ENCODE data around the gene KIF20A. TPM values are rescaled to one million over a fixed set of nuclear protein-coding genes. Genes with fewer than 3 reads are reported as not detected.

The KIF20A gene
- total RNA-seq, 1 experiment from 2014 or later, result 74.2 TPM

GRCh38 chr5:138234651-138235050 is 55.7 kb downstream of the KIF20A start:
- H3K27me3 ChIP-seq (ENCODE audit: insufficient read depth, low read length), result 0 out of 2 replicates have a peak, but pooled peaks cover 3% of the 10 kb centered on the region
- H3K4me2 ChIP-seq (ENCODE audit: low read length), result no peak overlapping the region
- POLR2A ChIA-PET, result no interaction called here
- no peak for TF ChIP-seq POLR2A (IDR thresholded peaks at IDR 0.05; ENCODE audit: borderline replicate concordance, extremely low read depth, insufficient read depth, insufficient read length)
- TF ChIP-seq, protein P1, sequence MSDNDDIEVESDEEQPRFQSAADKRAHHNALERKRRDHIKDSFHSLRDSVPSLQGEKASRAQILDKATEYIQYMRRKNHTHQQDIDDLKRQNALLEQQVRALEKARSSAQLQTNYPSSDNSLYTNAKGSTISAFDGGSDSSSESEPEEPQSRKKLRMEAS (IDR thresholded peaks at IDR 0.05), result no peak
- no peak for TF ChIP-seq SP1 (IDR thresholded peaks at IDR 0.05; ENCODE audit: low read depth)
- TF ChIP-seq ELF1 (IDR thresholded peaks at IDR 0.05; ENCODE audit: borderline replicate concordance, low read depth), result no peak
- TF ChIP-seq, protein P2, sequence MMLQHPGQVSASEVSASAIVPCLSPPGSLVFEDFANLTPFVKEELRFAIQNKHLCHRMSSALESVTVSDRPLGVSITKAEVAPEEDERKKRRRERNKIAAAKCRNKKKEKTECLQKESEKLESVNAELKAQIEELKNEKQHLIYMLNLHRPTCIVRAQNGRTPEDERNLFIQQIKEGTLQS (IDR thresholded peaks at IDR 0.05), result no peak
- TF ChIP-seq REST (IDR thresholded peaks at IDR 0.05; ENCODE audit: low read depth), result no peak
- no peak for TF ChIP-seq RAD21 (IDR thresholded peaks at IDR 0.05; ENCODE audit: low read depth)
- no peak for TF ChIP-seq CBX3 (IDR thresholded peaks at IDR 0.05; ENCODE audit: low read depth)
- no peak for TF ChIP-seq EGR1 (IDR thresholded peaks at IDR 0.05; ENCODE audit: low read depth)
- no peak for TF ChIP-seq EZH2phosphoT487 (IDR thresholded peaks at IDR 0.05; ENCODE audit: borderline replicate concordance)
- no peak for TF ChIP-seq SRF (IDR thresholded peaks at IDR 0.05; ENCODE audit: low read depth)
- no peak for TF ChIP-seq YY1 (IDR thresholded peaks at IDR 0.05; ENCODE audit: extremely low read depth, insufficient replicate concordance, low read depth, low read length)
- no peak for TF ChIP-seq ZFX (IDR thresholded peaks at IDR 0.05)
- TF ChIP-seq JUND (IDR thresholded peaks at IDR 0.05), result no peak
- TF ChIP-seq ZNF274 (IDR thresholded peaks at IDR 0.05; ENCODE audit: low read depth, low read length), result no peak
- H3K4me1 ChIP-seq (ENCODE audit: control insufficient read depth in 1 of 2, insufficient read depth in 2 of 2, low read length in 2 of 2), result no peaks in the 10 kb centered on the region
- CTCF ChIA-PET, result interaction anchor here (1.5 kb wide), 1 partner anchor 12 kb away, joined by 3 read pairs; no protein-coding TSS in a partner anchor
- no peaks in the 10 kb centered on the region for H3K9me2 ChIP-seq (ENCODE audit: insufficient read depth)
- H4K20me1 ChIP-seq (ENCODE audit: insufficient read depth), result no peaks in the 10 kb centered on the region
- intact Hi-C loops (cut with micrococcal nuclease), result no loop called here
- H3K9me3 ChIP-seq (ENCODE audit: control insufficient read depth in 1 of 2, insufficient read depth in 1 of 2, low read depth in 1 of 2, low read length in 2 of 2), result no peaks in the 10 kb centered on the region
- no peak for DNase-seq (ENCODE audit: low read depth, low spot score)
- no peak overlapping the region for H2AFZ ChIP-seq (ENCODE audit: low read depth, low read length, poor library complexity, severe bottlenecking)
- no peak for ATAC-seq
- H3K4me3 ChIP-seq (replicated peaks in 1 of 2; ENCODE audit: low read depth in 1 of 2, low read length in 2 of 2), result no peak overlapping the region
- no peak overlapping the region for H3K9ac ChIP-seq (ENCODE audit: low read length)
- BruUV-seq (replicated peaks), result no TSS peak
- RAD21 ChIA-PET (ENCODE audit: low non-redundant PET in 1 of 2, low total read pairs in 2 of 2, uncharacterized antibody in 2 of 2, unreplicated experiment in 2 of 2), result no interaction called here
- no peak overlapping the region for H3K27ac ChIP-seq (ENCODE audit: low read depth, low read length)
- H3K36me3 ChIP-seq (ENCODE audit: control insufficient read depth in 1 of 2, insufficient read depth in 2 of 2, low read length in 2 of 2), result no peaks in the 10 kb centered on the region
- no peaks in the 10 kb centered on the region for H3K79me2 ChIP-seq (ENCODE audit: insufficient read depth, low read length)

Other genes with a start within 250 kb of the KIF20A start
- 13.6 TPM for gene FAM13B, start 146.0 kb upstream of the KIF20A start, total RNA-seq (2021; ENCODE audit: unreplicated experiment)
- gene WNT8A, start 95.1 kb upstream of the KIF20A start, total RNA-seq (2021; ENCODE audit: unreplicated experiment), result not detected
- gene NME5, start 39.7 kb upstream of the KIF20A start, total RNA-seq (2021; ENCODE audit: unreplicated experiment), result 3.1 TPM
- 80.8 TPM for gene BRD8, start 482 bp upstream of the KIF20A start, total RNA-seq (2021; ENCODE audit: unreplicated experiment)
- gene CDC23, start 34.2 kb downstream of the KIF20A start, total RNA-seq (2021; ENCODE audit: unreplicated experiment), result 40.0 TPM
- not detected for gene GFRA3, start 95.5 kb downstream of the KIF20A start, total RNA-seq (2021; ENCODE audit: unreplicated experiment)
- gene CDC25C, start 152.7 kb downstream of the KIF20A start, total RNA-seq (2021; ENCODE audit: unreplicated experiment), result 19.3 TPM
- 36.4 TPM for gene FAM53C, start 159.2 kb downstream of the KIF20A start, total RNA-seq (2021; ENCODE audit: unreplicated experiment)
- 65.1 TPM for gene KDM3B, start 173.6 kb downstream of the KIF20A start, total RNA-seq (2021; ENCODE audit: unreplicated experiment)

Measured in HCT116 (cell line).